CD8-positive, alpha-beta memory T cell (primary cell): ENCODE results near the gene LHFPL3. TPM values are rescaled to one million over a fixed set of nuclear protein-coding genes. Genes with fewer than 3 reads are reported as not detected.

Experiments
- CTCF ChIA-PET: fragments of 350-600 bp; sonication (Branson Sonifier 250); formaldehyde crosslinking; loops from one replicate; lab custom pipeline; 2021; ENCODE audit warnings: antibody characterized with exemption; lab: Charles Lee
- POLR2A ChIA-PET: fragments of 350-600 bp; sonication (Branson Sonifier 250); formaldehyde crosslinking; loops from one replicate; lab custom pipeline; 2021; ENCODE audit warnings: antibody characterized with exemption; lab: Charles Lee
- DNase-seq, 5 donors: peaks; one replicate each; pipeline versions ENCODE4 v3.0.0 to v3.0.0-alpha.2; 2020 to 2022; ENCODE audit warnings: mixed read lengths in 1 of 5
- H3K27ac ChIP-seq: one replicate; pipeline ENCODE4 v1.7.0; 2013; ENCODE audit warnings: low read depth, mild to moderate bottlenecking, low read length, moderate library complexity
- H3K27me3 ChIP-seq: 2 replicates; pipeline ENCODE4 v1.7.0; 2013; ENCODE audit warnings: low read length, mild to moderate bottlenecking; ENCODE audit not compliant: insufficient read depth, poor library complexity, severe bottlenecking
- H3K36me3 ChIP-seq: 2 replicates; pipeline ENCODE4 v1.7.0; 2013; ENCODE audit warnings: mild to moderate bottlenecking, low read length, moderate library complexity; ENCODE audit not compliant: insufficient read depth
- H3K4me1 ChIP-seq: 2 replicates; pipeline ENCODE4 v1.7.0; 2013; ENCODE audit warnings: mild to moderate bottlenecking, low read length, moderate library complexity; ENCODE audit not compliant: insufficient read depth
- H3K4me3 ChIP-seq: 2 replicates; pipeline ENCODE4 v1.7.0; 2013; ENCODE audit warnings: mild to moderate bottlenecking, low read length
- H3K9me3 ChIP-seq: 2 replicates; pipeline ENCODE4 v1.7.0; 2013; ENCODE audit warnings: mild to moderate bottlenecking, low read length
- H3K27ac Mint-ChIP-seq, 8 donors: one replicate each; pipeline ENCODE4 v1.8.0; 2020 to 2021; ENCODE audit warnings: mixed read lengths in 8 of 8, mild to moderate bottlenecking in 6 of 8, inconsistent platforms in 3 of 8, moderate library complexity in 3 of 8
- H3K27me3 Mint-ChIP-seq, 2 donors: one replicate each; pipeline ENCODE4 v1.8.0; 2020 to 2021; ENCODE audit warnings: mixed read lengths in 2 of 2, mild to moderate bottlenecking in 1 of 2, moderate library complexity in 1 of 2
- H3K36me3 Mint-ChIP-seq, 3 donors: one replicate each; pipeline ENCODE4 v1.8.0; 2020 to 2021; ENCODE audit warnings: mixed read lengths in 3 of 3, inconsistent platforms in 1 of 3, mild to moderate bottlenecking in 1 of 3
- H3K4me1 Mint-ChIP-seq, 3 donors: one replicate each; pipeline ENCODE4 v1.8.0; 2020 to 2021; ENCODE audit warnings: mixed read lengths in 3 of 3, inconsistent platforms in 1 of 3, mild to moderate bottlenecking in 1 of 3
- H3K4me3 Mint-ChIP-seq, 7 donors: one replicate each; pipeline ENCODE4 v1.8.0; 2020 to 2021; ENCODE audit warnings: mixed read lengths in 7 of 7, mild to moderate bottlenecking in 6 of 7, moderate library complexity in 4 of 7, inconsistent platforms in 2 of 7
- H3K9me3 Mint-ChIP-seq, 5 donors: one replicate each; pipeline ENCODE4 v1.8.0; 2020 to 2022; ENCODE audit warnings: mixed read lengths in 5 of 5, mild to moderate bottlenecking in 3 of 5, moderate library complexity in 2 of 5, inconsistent platforms in 1 of 5
- polyA plus RNA-seq: library from polyadenylated mRNA; unstranded; fragments of 300-500 nt; fragmentation: Illumina TruSeq; gene quantifications from one replicate; pipeline ENCODE4 v1.2.3, GENCODE V29; 2021
- total RNA-seq, 2 experiments: library from RNA; stranded (reverse); gene quantifications; one replicate each; pipeline ENCODE4 v1.2.3, GENCODE V29; 2021

LHFPL3 gene
- total and polyA plus RNA-seq, 3 experiments from 2014 or later, result not detected

DNA sequence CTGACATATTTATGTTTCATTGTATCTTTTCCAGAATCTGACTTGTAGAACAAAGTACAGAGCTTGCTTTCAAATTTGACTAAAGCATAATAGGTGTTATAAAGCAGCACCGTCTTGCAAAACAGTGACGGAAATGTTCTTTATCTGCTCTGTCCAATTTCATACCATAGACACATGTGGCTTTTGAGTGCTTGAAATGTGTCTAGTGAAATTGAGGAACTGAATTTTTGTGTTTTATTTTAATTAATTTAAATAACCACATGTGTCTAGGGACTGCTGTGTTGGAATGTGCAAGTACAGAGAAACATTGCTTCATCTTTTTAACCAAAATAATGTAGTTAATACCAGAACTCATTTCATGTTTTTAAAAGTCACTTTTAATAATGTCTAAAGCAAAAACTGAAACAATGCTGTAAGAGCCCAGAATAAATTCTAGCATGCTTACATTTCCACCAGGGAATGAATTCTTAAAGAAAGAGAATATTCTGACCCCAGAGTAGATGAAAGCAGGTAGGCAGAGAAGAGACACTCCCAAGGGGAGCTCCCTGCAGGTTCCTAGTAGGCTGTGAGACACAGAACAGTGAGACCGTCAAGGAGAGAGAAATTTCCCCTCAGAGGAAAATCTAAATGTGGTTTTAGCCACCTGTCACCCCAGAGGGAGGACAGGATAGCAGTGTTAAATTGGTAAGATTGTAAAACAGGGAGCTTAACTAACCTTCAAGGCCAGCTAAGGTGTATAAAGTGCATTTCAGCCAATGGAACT lies 510.3 kb downstream of the LHFPL3 start:
- no peak for DNase-seq
- no peak overlapping the region for H3K27ac Mint-ChIP-seq
- no peaks in the 10 kb centered on the region for H3K4me1 Mint-ChIP-seq
- POLR2A ChIA-PET, result no interaction called here
- H3K36me3 Mint-ChIP-seq, result no peaks in the 10 kb centered on the region
- Histone ChIP-seq H3K4me1 (no peaks in the 10 kb centered on the region), H3K9me3 (no peaks in the 10 kb centered on the region), H3K27me3 (no peaks in the 10 kb centered on the region), H3K4me3 (no peak overlapping the region), H3K27ac (no peak overlapping the region), H3K36me3 (no peaks in the 10 kb centered on the region)
- CTCF ChIA-PET, result interaction anchor here (0.9 kb wide), 1 partner anchor 45 kb away, joined by 3 read pairs; no protein-coding TSS in a partner anchor
- no peak overlapping the region for H3K4me3 Mint-ChIP-seq
- H3K27me3 Mint-ChIP-seq, result peaks cover 7 to 39% of the 10 kb centered on the region in 2 donors
- no peaks in the 10 kb centered on the region for H3K9me3 Mint-ChIP-seq

DNA sequence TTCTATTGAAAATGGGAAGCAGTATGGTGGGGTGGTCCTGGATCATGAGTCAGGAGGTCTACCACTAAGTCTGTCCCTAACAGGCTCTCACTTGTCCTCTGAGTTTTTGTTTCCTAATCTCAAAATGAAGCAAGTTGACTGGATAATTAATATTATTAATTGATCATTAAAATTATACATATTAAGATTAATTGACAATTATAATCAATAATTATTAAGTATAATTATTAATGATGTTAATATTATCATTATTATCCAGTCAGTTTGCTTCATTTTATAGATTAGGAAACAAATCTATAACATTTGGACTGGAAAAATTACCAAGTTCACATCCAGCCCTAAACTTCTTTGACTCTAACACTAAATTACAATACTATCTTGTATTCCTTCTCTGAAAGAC lies 511.4 kb downstream of the LHFPL3 start:
- Histone ChIP-seq H3K36me3 (no peaks in the 10 kb centered on the region), H3K4me3 (no peak overlapping the region), H3K9me3 (no peaks in the 10 kb centered on the region), H3K27ac (no peak overlapping the region), H3K27me3 (no peaks in the 10 kb centered on the region), H3K4me1 (no peaks in the 10 kb centered on the region)
- POLR2A ChIA-PET, result no interaction called here
- CTCF ChIA-PET, result no interaction called here
- Mint-ChIP-seq H3K9me3 (no peaks in the 10 kb centered on the region), H3K27me3 (peaks cover 7 to 38% of the 10 kb centered on the region in 2 donors), H3K27ac (no peak overlapping the region), H3K4me3 (no peak overlapping the region), H3K4me1 (no peaks in the 10 kb centered on the region), H3K36me3 (no peaks in the 10 kb centered on the region)
- DNase-seq, result no peak

DNA sequence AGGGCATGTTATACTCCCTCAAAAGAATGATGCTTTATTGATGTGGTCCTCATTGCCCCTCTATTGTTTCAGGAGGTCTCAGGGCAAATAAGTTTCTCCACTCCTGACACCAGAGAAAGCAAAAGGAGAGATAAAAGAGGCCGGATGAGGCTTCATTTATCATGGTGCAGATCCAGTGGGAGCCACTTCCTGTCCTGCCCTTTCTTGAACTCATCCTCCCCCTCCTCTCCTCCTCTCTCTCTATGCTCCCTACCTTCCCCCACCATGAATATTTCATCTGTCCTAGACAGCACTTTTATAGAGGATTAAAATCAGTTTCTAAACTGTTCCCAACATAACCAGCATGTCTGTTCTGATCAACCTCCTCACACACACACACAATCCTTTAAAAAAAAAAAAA lies 513.4 kb downstream of the LHFPL3 start:
- no peaks in the 10 kb centered on the region for H3K36me3 Mint-ChIP-seq
- no peak overlapping the region for H3K27ac Mint-ChIP-seq
- H3K4me3 Mint-ChIP-seq, result no peak overlapping the region
- H3K27me3 Mint-ChIP-seq, result peaks cover 10 to 49% of the 10 kb centered on the region in 2 donors
- no peak overlapping the region for H3K27ac ChIP-seq
- no peaks in the 10 kb centered on the region for H3K4me1 ChIP-seq
- H3K9me3 ChIP-seq, result no peaks in the 10 kb centered on the region
- CTCF ChIA-PET, result no interaction called here
- POLR2A ChIA-PET, result no interaction called here
- no peaks in the 10 kb centered on the region for H3K9me3 Mint-ChIP-seq
- DNase-seq, result no peak
- no peaks in the 10 kb centered on the region for H3K36me3 ChIP-seq
- H3K4me3 ChIP-seq, result no peak overlapping the region
- H3K4me1 Mint-ChIP-seq, result no peaks in the 10 kb centered on the region
- H3K27me3 ChIP-seq, result no peaks in the 10 kb centered on the region

DNA sequence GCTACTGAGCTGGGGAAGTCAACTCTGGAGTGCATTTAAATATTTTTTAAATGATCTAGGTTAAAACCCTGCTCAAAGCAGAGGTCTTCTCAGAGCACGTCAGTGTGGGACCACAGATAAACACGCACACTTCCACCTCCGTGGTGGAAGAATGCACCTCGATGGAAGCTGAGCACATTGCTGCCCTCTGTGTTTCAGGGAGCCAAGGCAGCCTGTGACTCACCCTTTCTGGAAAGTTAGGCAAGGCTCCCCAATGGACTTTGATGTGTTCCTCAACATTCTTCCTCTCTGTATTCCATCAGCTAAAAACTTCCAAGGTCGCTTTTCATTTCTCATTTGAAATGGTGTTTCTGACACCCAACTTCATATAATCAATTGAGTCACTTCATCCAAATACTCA lies 514.8 kb downstream of the LHFPL3 start:
- Histone ChIP-seq H3K36me3 (no peaks in the 10 kb centered on the region), H3K27me3 (no peaks in the 10 kb centered on the region), H3K27ac (no peak overlapping the region), H3K4me1 (no peaks in the 10 kb centered on the region), H3K9me3 (no peaks in the 10 kb centered on the region), H3K4me3 (no peak overlapping the region)
- no peak for DNase-seq
- no peaks in the 10 kb centered on the region for H3K36me3 Mint-ChIP-seq
- peaks cover 8 to 51% of the 10 kb centered on the region in 2 donors for H3K27me3 Mint-ChIP-seq
- H3K27ac Mint-ChIP-seq, result no peak overlapping the region
- H3K4me3 Mint-ChIP-seq, result no peak overlapping the region
- H3K4me1 Mint-ChIP-seq, result no peaks in the 10 kb centered on the region
- no peaks in the 10 kb centered on the region for H3K9me3 Mint-ChIP-seq
- ChIA-PET POLR2A (no interaction called here), CTCF (no interaction called here)

DNA sequence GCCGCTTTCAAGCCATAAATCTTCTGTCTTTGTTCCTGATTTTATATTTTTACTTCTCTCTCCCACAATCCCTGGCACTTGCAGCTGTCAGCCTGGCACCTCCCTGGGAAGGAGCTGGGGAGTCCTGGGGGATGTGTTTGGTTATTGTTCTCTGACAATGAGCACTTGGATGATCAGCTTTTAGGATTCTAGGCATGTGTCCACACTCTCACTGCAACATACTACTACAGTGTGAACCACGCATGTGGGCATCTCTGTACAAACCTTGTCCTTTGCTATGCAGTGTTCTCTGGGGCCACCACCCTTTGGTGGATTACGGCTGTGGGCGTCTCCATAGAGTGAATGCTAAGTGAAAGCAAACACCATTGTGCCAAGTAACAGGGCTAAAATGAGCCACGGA lies 517.2 kb downstream of the LHFPL3 start:
- Mint-ChIP-seq H3K27me3 (peaks cover 7 to 49% of the 10 kb centered on the region in 2 donors), H3K9me3 (no peaks in the 10 kb centered on the region), H3K4me3 (no peak overlapping the region), H3K27ac (no peak overlapping the region), H3K36me3 (no peaks in the 10 kb centered on the region), H3K4me1 (no peaks in the 10 kb centered on the region)
- ChIA-PET CTCF (no interaction called here), POLR2A (no interaction called here)
- H3K9me3 ChIP-seq, result no peaks in the 10 kb centered on the region
- no peak for DNase-seq
- H3K27me3 ChIP-seq, result no peaks in the 10 kb centered on the region
- no peak overlapping the region for H3K4me3 ChIP-seq
- no peaks in the 10 kb centered on the region for H3K36me3 ChIP-seq
- no peak overlapping the region for H3K27ac ChIP-seq
- no peaks in the 10 kb centered on the region for H3K4me1 ChIP-seq

DNA sequence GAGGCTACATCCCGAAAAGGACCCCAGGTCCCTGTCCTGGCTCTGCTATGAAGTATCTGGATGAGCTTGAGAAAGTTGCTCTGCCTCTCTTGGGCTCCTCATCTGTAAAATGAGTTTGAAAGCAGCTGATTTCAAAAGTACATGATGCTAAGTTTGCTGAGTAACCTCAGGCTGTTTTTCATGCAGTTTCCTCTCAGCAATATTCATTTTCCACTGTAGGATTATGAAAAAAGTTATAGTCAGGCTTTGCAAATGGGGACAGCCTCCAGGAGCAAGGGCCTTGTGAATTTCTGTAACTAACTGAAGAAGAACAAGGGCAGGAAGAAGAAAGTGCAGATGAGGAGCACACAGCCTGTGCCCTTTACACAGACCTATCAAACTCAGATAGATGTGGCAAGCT lies 518.3 kb downstream of the LHFPL3 start:
- H3K27ac Mint-ChIP-seq, result no peak overlapping the region
- H3K27me3 Mint-ChIP-seq, result peaks cover 7 to 40% of the 10 kb centered on the region in 2 donors
- Histone ChIP-seq H3K27ac (no peak overlapping the region), H3K9me3 (no peaks in the 10 kb centered on the region), H3K36me3 (no peaks in the 10 kb centered on the region), H3K4me1 (no peaks in the 10 kb centered on the region), H3K27me3 (no peaks in the 10 kb centered on the region), H3K4me3 (no peak overlapping the region)
- H3K4me3 Mint-ChIP-seq, result no peak overlapping the region
- no peak for DNase-seq
- no peaks in the 10 kb centered on the region for H3K36me3 Mint-ChIP-seq
- H3K4me1 Mint-ChIP-seq, result no peaks in the 10 kb centered on the region
- H3K9me3 Mint-ChIP-seq, result no peaks in the 10 kb centered on the region
- ChIA-PET POLR2A (no interaction called here), CTCF (interaction anchor here (1.2 to 2.9 kb wide), 3 partner anchors 37 to 1273 kb away, joined by 3 to 18 read pairs (median 3); no protein-coding TSS in a partner anchor)

DNA sequence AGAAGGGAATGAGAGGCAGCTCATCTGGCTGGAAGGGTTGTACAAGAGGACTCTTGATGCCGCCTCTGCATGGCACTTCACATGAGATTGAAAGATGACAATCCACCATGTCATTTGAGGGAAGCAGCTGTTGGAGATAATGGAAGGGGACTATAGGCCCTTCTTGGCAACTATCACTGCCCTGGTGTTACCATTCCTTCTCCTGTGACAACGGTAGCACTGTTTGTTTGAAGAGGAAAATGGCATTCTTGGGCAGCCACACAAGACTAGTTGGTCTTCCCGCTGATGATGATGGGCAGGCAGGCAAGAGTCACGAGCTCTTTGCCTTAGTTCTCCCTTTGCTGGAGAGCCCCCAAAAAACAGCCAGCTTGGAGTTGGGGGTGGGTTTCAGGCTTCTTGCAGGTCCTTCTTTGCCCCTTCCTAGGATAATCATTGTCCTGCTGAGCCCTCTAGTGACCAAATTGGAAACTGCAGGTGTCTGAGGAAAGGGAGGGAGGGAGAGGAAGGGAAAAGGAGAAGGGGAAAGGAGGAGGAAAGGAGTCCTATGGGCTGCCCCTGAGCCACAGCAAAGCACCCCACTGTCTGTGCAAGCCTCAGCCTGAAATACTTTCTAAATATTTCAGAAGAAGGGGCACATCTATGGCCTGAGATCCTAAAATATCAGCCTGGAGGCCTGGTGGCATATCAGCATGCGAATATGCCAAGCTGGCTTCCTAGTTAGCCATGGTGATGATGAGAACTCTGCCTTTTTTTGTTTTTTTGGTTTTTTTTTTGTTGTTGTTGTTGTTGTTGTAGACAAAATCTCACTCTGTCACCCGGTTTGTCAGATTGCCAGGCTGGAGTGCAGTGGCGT lies 520.0 kb downstream of the LHFPL3 start:
- Mint-ChIP-seq H3K9me3 (no peaks in the 10 kb centered on the region), H3K4me3 (no peak overlapping the region), H3K36me3 (no peaks in the 10 kb centered on the region), H3K27ac (no peak overlapping the region), H3K27me3 (peaks cover 7 to 34% of the 10 kb centered on the region in 2 donors), H3K4me1 (no peaks in the 10 kb centered on the region)
- H3K36me3 ChIP-seq, result no peaks in the 10 kb centered on the region
- no peaks in the 10 kb centered on the region for H3K27me3 ChIP-seq
- POLR2A ChIA-PET, result no interaction called here
- peak; percentile 22 to 57 (median 28) for DNase-seq
- H3K4me1 ChIP-seq, result no peaks in the 10 kb centered on the region
- no peak overlapping the region for H3K4me3 ChIP-seq
- no peaks in the 10 kb centered on the region for H3K9me3 ChIP-seq
- CTCF ChIA-PET, result interaction anchor here (0.9 to 2.9 kb wide), 6 partner anchors 11 to 1275 kb away, joined by 3 to 18 read pairs (median 4); no protein-coding TSS in a partner anchor
- no peak overlapping the region for H3K27ac ChIP-seq

DNA sequence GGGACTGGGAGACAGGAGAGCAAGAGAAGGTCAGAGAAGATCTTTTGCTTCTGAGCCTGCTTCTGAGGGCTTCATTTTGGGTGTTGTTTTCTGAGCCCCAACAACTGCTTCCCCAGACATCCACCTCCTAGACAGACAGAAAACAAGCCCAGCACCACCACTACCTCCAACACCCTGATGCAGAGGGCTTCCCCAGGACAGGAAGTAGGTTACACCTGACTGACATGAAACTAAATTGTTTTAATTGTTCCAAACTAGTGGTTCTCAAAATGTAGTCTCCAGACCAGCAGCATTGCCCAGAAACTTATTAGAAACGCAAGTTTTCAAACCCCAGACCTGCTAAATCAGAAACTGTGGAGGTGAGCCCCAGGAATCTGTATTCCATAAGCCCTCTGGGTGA lies 522.0 kb downstream of the LHFPL3 start:
- POLR2A ChIA-PET, result no interaction called here
- no peak for DNase-seq

More for the DNA sequence above, 522.0 kb downstream of the LHFPL3 start:
- H3K36me3 ChIP-seq, result no peaks in the 10 kb centered on the region
- Mint-ChIP-seq H3K36me3 (no peaks in the 10 kb centered on the region), H3K27me3 (peaks cover 6 to 23% of the 10 kb centered on the region in 2 donors), H3K27ac (no peak overlapping the region), H3K4me1 (no peaks in the 10 kb centered on the region), H3K4me3 (no peak overlapping the region), H3K9me3 (no peaks in the 10 kb centered on the region)
- no peak overlapping the region for H3K27ac ChIP-seq
- CTCF ChIA-PET, result no interaction called here
- no peaks in the 10 kb centered on the region for H3K27me3 ChIP-seq
- H3K9me3 ChIP-seq, result no peaks in the 10 kb centered on the region
- H3K4me3 ChIP-seq, result no peak overlapping the region
- no peaks in the 10 kb centered on the region for H3K4me1 ChIP-seq
